Activated naive CD4-positive, alpha-beta T cell treated with anti-CD3 and anti-CD28 coated beads, Interleukin-2, amount 50 U/mL, for 24 hours (primary cell): ENCODE measurements around the gene CDC16.

Experiments used
- H3K27ac Mint-ChIP-seq: one replicate; pipeline ENCODE4 v1.8.0; 2021; ENCODE audit warnings: mild to moderate bottlenecking, mixed read lengths
- H3K27me3 Mint-ChIP-seq: one replicate; pipeline ENCODE4 v1.8.0; 2021; ENCODE audit warnings: mixed read lengths
- H3K36me3 Mint-ChIP-seq: one replicate; pipeline ENCODE4 v1.8.0; 2021; ENCODE audit warnings: mixed read lengths
- H3K4me1 Mint-ChIP-seq: one replicate; pipeline ENCODE4 v1.8.0; 2021; ENCODE audit warnings: mixed read lengths
- H3K4me3 Mint-ChIP-seq: one replicate; pipeline ENCODE4 v1.8.0; 2021; ENCODE audit warnings: mild to moderate bottlenecking, mixed read lengths
- H3K9me3 Mint-ChIP-seq: one replicate; pipeline ENCODE4 v1.8.0; 2021; ENCODE audit warnings: mixed read lengths

CDC16 gene

DNA sequence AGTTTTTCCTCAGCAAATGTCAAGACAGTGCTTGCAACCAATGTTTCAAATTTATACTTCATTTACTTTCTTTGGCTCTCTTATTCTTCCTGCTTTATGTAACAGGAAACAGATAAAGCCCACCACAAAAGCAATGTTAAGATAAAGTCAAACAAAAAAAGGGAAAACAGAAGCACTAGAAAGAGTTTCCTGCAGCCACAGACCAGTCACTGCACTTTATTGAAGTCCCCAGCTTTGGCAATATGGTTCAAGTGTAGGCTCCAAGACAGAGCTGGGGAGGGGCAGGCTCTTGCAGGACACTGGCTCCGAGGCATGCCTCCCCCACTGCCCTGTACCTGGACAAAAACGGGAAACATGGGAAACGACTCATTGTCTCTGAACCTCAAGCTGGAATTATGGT, 15.3 kb upstream of the CDC16 start:
- no peaks in the 10 kb centered on the region for H3K27me3 Mint-ChIP-seq
- peak overlapping the region; percentile 19 for H3K4me3 Mint-ChIP-seq
- peaks cover 76% of the 10 kb centered on the region for H3K4me1 Mint-ChIP-seq
- H3K9me3 Mint-ChIP-seq: no peaks in the 10 kb centered on the region
- peak overlapping the region; percentile 68 for H3K27ac Mint-ChIP-seq
- H3K36me3 Mint-ChIP-seq: no peaks in the 10 kb centered on the region

DNA sequence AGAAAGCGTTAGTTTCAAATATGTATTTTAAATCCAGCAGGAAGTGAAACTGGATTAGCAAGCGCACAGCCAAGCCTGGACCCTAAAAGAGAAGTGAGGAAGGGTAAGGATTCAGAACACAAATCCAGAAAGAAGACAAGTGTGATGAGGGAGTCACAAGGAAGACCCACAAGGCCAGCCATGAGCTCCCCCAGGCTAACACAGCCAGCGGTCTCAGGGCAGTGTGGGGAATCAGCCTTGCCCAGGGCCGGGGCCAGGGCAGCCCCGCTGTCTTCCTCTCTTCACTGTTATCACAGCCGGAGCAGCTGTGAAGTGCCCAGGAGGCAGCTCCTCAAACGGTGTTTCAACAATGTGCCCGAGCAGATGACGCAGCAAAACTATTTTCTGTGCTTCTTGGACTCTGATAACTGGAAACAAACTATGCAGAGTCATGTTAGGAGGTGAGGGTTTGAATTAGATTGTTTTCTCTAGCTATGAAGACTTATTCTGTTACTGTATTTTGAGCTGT, 12.2 kb upstream of the CDC16 start:
- no peaks in the 10 kb centered on the region for H3K36me3 Mint-ChIP-seq
- H3K4me1 Mint-ChIP-seq: peaks cover 85% of the 10 kb centered on the region
- H3K9me3 Mint-ChIP-seq: no peaks in the 10 kb centered on the region
- no peaks in the 10 kb centered on the region for H3K27me3 Mint-ChIP-seq
- H3K4me3 Mint-ChIP-seq: no peak overlapping the region
- H3K27ac Mint-ChIP-seq: peak overlapping the region; percentile 32

DNA sequence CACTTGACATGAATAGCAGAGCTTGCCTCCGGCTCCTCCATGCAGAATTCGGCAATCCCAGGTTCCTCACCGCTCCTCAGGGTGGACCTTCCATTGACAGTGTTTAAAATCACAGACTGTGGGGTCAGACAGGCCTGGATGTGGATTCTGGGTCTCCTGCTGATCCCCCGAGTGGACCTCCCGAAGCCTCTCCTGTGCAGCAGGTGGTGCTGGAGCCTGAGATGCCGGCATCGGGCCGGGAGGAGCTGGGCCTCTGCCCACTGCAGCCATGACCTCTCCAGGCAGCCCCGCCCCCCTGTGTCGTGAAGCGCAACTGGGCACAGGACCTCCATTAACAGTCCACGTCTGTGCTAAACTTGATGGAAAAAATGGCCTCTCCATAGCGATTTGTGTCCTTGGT, 10.5 kb upstream of the CDC16 start:
- H3K4me3 Mint-ChIP-seq: no peak overlapping the region
- no peaks in the 10 kb centered on the region for H3K9me3 Mint-ChIP-seq
- H3K27ac Mint-ChIP-seq: no peak overlapping the region
- H3K4me1 Mint-ChIP-seq: peaks cover 69% of the 10 kb centered on the region
- H3K36me3 Mint-ChIP-seq: no peaks in the 10 kb centered on the region
- no peaks in the 10 kb centered on the region for H3K27me3 Mint-ChIP-seq

DNA sequence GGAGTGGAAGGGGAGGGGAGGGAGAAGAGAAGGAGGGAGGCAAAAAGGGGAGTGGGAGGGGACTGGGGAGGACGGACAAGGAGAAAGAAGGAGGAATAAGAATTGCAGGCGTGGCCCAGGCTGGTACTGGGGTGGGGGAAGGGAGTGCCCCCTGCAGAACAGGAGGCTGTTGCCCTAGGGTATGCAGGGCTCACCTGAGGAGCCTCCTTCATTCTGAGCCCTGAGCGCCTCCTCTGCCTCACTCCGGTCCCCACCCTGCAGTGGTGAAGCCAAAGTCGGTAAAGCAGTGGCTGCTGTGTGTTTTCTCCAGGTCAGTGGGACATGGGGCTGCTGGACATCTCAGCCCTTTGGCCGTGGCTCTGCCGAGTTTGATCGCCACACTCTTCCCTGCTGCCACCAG, 9.1 kb upstream of the CDC16 start:
- Mint-ChIP-seq H3K4me1 (peaks cover 59% of the 10 kb centered on the region), H3K4me3 (no peak overlapping the region), H3K27ac (peak overlapping the region; percentile 81)

DNA sequence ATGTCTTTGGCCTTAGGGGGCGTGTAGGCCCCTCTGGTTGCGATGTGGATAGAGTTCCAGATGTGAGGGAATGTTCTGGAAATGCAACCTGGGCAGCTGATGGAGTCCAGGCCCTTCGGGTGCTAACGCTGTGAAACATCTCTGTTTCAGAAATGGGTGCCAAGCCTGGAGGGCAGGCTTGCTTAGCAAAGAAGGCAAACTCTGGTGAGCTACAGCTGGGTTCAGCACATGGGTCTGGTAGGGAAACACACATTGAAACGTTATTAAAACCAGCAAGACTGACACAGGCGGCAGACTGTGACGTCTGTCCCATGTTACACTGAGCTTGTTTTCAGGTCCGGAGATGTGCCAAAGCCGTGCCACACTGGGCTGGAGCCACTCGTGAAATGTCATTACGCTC, 8.6 kb upstream of the CDC16 start:
- H3K9me3 Mint-ChIP-seq: no peaks in the 10 kb centered on the region
- peaks cover 56% of the 10 kb centered on the region for H3K4me1 Mint-ChIP-seq
- H3K27ac Mint-ChIP-seq: no peak overlapping the region
- H3K4me3 Mint-ChIP-seq: peak overlapping the region; percentile 31
- no peaks in the 10 kb centered on the region for H3K27me3 Mint-ChIP-seq
- no peaks in the 10 kb centered on the region for H3K36me3 Mint-ChIP-seq

More for the DNA sequence above, 9.1 kb upstream of the CDC16 start:
- Mint-ChIP-seq H3K9me3 (no peaks in the 10 kb centered on the region), H3K36me3 (no peaks in the 10 kb centered on the region), H3K27me3 (no peaks in the 10 kb centered on the region)

DNA sequence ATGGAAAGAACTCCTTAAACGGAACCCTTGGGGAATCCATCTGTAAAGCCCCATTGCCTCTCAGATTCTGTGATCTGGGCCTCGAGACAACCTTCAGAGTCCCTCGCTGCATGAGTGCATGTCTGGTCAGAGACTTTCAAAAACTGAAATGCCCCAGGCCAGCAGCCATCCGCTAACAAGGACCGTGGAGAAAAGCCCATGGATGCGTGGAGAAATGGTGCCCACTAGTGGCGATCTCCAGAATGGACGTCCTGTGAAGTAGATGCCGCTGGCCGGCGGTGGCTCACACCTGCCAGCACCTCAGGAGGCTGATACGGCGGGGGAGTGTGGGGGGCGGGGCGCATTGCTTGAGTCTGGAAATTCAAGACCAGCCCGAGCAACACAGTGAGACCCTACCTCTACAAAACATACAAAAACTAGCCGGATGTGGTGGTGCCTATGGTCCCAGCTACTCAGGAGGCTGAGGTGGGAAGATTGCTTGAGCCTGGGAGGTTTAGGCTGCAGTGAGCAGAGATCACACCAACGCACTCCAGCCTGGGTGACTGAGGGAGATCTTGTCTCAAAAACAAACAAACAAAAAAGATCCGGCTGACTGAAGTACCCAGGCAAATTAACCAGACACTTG, 7.9 kb upstream of the CDC16 start:
- H3K4me1 Mint-ChIP-seq: peaks cover 49% of the 10 kb centered on the region
- H3K36me3 Mint-ChIP-seq: no peaks in the 10 kb centered on the region
- no peaks in the 10 kb centered on the region for H3K27me3 Mint-ChIP-seq
- H3K4me3 Mint-ChIP-seq: peak overlapping the region; percentile 31
- no peaks in the 10 kb centered on the region for H3K9me3 Mint-ChIP-seq
- H3K27ac Mint-ChIP-seq: peak overlapping the region; percentile 46

DNA sequence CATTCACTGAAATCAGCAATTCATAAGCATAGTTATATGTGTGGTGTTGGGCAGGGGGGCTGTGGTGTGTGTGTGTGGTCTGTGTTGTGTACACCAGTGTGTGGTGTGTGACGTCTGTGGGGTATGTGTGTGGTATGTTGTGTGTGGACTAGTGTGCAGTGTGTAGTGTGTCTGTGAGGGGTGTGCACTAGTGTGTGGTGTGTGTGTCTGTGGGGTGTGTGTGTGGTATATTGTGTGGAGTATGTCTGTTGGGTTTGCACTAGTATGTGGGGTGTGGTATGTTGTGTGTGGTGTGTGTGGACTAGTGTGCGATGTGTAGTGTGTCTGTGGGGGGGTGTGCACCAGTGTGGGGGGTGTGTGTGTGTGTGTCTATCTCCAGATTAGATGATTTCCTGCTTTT, 7.2 kb upstream of the CDC16 start:
- Mint-ChIP-seq H3K36me3 (no peaks in the 10 kb centered on the region), H3K4me1 (peaks cover 43% of the 10 kb centered on the region), H3K27ac (peak overlapping the region; percentile 0), H3K9me3 (no peaks in the 10 kb centered on the region), H3K4me3 (no peak overlapping the region), H3K27me3 (no peaks in the 10 kb centered on the region)

DNA sequence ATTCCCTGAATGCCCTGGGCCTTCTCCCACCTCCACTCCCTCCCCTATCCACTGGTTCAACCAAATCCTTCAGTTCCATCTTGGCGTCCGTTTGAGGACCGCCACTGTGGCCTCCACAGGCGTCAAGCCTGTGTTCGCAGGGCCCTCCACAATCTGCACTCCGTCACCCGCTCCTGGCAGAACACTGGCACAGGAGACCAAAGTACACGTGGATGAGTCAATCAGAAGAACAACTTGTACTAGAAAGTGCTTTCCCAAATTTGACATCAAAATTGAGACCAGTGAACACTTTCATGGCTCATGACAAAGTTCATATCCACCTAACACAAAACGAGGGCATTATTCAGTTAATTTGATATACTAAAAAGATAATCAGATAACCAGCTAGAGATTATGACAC, 6.5 kb upstream of the CDC16 start:
- Mint-ChIP-seq H3K36me3 (no peaks in the 10 kb centered on the region), H3K9me3 (no peaks in the 10 kb centered on the region), H3K4me1 (peaks cover 41% of the 10 kb centered on the region), H3K27ac (no peak overlapping the region), H3K4me3 (no peak overlapping the region), H3K27me3 (no peaks in the 10 kb centered on the region)

DNA sequence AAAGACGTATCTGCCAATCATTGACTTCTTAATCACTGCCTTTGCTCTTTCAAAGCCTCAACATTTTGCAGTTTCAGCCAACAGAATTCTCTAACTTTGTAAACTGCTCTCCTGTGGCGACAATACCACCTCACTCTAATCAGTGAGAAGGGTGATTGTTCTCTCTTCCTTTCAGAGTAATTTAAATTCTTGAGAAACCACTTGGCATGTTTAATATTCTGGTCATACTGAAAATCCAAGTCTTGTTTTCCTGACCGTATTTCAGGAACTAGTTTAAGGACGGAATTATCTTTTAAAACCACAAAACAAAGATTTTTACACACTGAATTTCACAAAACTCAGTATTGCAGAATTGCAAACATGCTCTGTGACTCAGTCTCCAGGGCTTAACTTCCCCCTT, 5.2 kb upstream of the CDC16 start:
- H3K27me3 Mint-ChIP-seq: no peaks in the 10 kb centered on the region
- H3K36me3 Mint-ChIP-seq: no peaks in the 10 kb centered on the region
- peaks cover 39% of the 10 kb centered on the region for H3K4me1 Mint-ChIP-seq
- no peak overlapping the region for H3K27ac Mint-ChIP-seq
- no peak overlapping the region for H3K4me3 Mint-ChIP-seq
- H3K9me3 Mint-ChIP-seq: no peaks in the 10 kb centered on the region

DNA sequence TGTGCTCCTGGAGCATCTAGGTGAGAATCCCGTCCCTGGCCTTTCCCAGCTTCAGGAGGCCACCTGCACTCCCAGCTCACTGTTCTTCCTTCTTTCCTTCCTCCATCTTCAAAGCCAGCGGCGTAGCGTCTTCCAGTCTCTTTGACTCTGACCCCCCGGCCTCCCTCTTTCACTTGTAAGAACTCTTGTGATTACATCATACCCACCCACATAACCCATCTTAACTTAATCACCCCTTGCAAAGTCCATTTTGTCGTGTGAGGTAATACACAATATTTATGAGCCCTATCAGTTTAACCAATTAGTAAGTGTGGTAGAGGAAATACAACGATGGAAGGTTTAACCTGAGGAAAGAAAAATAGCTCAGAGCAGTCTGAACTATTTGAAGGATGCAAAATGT, 4.6 kb upstream of the CDC16 start:
- Mint-ChIP-seq H3K36me3 (no peaks in the 10 kb centered on the region), H3K27me3 (no peaks in the 10 kb centered on the region), H3K4me3 (no peak overlapping the region), H3K9me3 (no peaks in the 10 kb centered on the region), H3K27ac (peak overlapping the region; percentile 80), H3K4me1 (peaks cover 34% of the 10 kb centered on the region)

DNA sequence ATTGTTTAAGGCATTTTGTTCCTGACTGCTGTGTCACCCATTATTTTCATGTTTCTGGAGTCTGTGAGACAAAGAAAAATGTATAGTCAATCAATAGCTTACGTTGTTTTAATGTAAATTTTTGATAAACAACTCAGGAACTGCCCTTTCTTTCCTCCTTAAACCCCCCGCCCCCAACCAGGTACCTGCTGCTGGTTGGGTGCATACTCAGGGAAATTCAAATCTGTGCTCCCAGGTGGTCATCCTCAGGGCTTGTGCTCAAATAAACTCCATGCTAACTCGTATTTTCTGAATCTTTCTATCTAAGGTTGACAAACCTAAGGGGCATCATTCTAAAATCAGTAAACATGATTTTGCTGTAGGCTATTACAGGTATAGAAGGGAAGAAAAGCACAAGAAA, 4.1 kb upstream of the CDC16 start:
- Mint-ChIP-seq H3K27ac (peak overlapping the region; percentile 76), H3K36me3 (no peaks in the 10 kb centered on the region), H3K4me1 (peaks cover 34% of the 10 kb centered on the region), H3K27me3 (no peaks in the 10 kb centered on the region), H3K9me3 (no peaks in the 10 kb centered on the region), H3K4me3 (no peak overlapping the region)

DNA sequence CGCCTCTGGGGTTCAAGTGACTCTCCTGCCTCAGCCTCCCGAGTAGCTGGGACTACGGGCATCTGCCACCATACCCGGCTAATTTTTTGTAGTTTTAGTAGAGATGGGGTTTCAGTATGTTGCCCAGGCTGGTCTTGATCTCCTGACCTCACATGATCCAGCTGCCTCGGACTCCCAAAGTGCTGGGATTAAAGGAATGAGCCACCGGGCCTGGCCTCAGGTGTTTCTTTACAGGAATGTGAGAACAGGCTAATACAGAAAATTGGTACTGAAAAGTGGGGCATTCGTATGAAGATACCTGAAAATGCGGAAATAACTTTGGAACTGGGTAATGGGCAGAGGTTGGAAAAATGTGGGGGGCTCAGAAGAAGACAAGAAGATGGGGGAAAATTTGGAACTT, 2.8 kb upstream of the CDC16 start:
- no peak overlapping the region for H3K4me3 Mint-ChIP-seq
- no peaks in the 10 kb centered on the region for H3K36me3 Mint-ChIP-seq
- H3K27ac Mint-ChIP-seq: peak overlapping the region; percentile 14
- no peaks in the 10 kb centered on the region for H3K27me3 Mint-ChIP-seq
- H3K9me3 Mint-ChIP-seq: no peaks in the 10 kb centered on the region
- peaks cover 32% of the 10 kb centered on the region for H3K4me1 Mint-ChIP-seq

DNA sequence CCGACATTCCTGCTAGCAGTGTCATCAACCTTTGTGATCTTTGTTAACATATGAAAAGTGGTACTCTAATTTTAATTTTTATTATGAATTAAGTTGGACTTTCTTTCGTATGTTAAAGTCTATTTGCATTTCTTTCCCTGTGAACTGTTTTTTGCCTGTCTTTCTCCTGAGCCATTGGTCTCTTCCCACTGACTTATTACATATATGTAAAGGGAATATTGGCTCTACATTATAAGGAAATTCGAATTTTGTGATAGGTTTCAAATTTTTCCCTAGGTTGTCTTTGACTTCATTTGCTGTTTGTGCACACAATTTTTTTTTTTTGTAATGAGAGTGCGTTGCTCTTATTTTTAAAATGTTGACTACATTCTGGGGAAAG, 442 bp upstream of the CDC16 start:
- Mint-ChIP-seq H3K4me3 (peak overlapping the region; percentile 94), H3K27ac (peak overlapping the region; percentile 94), H3K9me3 (no peaks in the 10 kb centered on the region), H3K4me1 (peaks cover 33% of the 10 kb centered on the region), H3K27me3 (no peaks in the 10 kb centered on the region), H3K36me3 (peaks cover 9% of the 10 kb centered on the region)

DNA sequence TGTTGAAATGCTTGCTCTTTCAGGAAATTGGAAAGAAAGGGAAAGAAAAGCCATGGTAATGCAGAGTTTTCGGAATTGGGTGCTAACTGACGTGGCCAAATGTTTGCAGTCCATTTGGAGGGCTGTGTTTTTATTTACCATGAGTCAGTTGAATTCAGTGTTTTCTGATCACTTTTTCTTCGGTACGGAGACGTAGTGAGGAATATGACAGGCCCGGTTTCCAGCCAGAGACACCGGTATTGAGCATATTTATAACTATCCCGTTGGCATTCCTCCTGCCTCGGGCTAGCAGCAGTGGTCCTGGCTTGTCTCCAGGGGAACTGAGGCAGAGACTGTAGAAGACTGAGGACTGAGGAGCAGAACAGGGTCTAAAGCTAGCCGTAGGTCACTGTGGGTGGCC, 1.0 kb downstream of the CDC16 start:
- Mint-ChIP-seq H3K27ac (peak overlapping the region; percentile 59), H3K27me3 (no peaks in the 10 kb centered on the region), H3K4me3 (peak overlapping the region; percentile 94), H3K36me3 (peaks cover 10% of the 10 kb centered on the region), H3K4me1 (peaks cover 28% of the 10 kb centered on the region), H3K9me3 (no peaks in the 10 kb centered on the region)

DNA sequence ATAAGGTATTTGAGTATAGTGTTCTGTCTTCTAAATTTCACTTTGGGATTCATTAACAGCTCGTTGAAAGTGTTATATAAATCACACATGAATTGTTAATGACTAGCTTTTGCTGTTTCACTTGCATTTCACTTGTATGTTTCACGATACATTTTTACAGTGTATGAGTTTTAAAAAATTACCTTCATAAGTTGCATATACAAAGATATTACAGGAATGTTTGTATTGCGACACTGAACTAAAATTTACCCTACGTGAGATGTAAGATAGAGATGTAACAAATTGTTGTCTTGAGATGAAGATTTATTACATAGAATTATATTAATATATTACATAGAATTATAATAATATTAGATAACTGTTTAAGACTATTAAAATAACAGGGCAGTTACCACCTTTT, 1.5 kb downstream of the CDC16 start:
- H3K4me1 Mint-ChIP-seq: peaks cover 29% of the 10 kb centered on the region
- H3K27ac Mint-ChIP-seq: no peak overlapping the region
- no peaks in the 10 kb centered on the region for H3K27me3 Mint-ChIP-seq
- no peaks in the 10 kb centered on the region for H3K9me3 Mint-ChIP-seq
- H3K4me3 Mint-ChIP-seq: peak overlapping the region; percentile 94
- peaks cover 10% of the 10 kb centered on the region for H3K36me3 Mint-ChIP-seq

DNA sequence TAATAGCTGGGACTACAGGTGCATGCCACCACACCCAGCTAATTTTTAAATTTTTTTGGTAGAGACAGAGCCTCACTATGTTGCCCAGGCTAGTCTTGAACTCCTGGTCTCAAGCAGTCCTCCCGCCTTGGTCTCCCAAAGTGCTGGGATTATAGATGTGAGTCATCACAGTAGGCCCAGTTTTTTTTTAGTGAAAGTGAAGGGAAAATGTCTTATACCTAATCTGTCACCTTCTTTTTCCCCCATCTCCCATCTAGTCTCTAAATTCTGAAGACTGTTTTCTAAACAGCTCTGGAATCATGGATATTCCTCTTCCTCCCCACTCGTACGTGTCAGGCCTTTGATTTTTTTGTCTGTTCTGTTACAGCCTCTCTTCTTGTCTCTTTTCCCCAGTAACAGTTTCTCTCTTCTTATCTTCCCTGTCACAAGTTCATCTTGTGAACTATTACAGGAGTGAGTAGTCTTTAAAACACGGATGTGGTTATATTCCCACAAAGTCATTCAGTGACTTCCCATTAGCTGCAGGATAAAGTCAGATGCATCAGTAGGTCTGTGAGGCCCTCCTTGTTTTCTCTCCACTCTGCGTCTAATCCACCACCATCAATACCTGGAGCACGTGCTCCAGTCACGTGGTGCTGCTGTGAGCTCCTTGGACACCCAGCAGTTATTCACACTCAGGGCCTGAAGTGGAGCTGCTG, 2.9 kb downstream of the CDC16 start:
- Mint-ChIP-seq H3K27ac (peak overlapping the region; percentile 82), H3K4me3 (peak overlapping the region; percentile 8), H3K36me3 (peaks cover 16% of the 10 kb centered on the region), H3K9me3 (no peaks in the 10 kb centered on the region), H3K27me3 (no peaks in the 10 kb centered on the region), H3K4me1 (peaks cover 30% of the 10 kb centered on the region)
